NCI-H82 (cell line): Measurements from ENCODE around the gene ABHD2.
"Not testable (repeated sequence)": the region's sequence is repeated elsewhere in the genome, so short reads cannot be mapped to it uniquely, and the experiment has no call there.

Source experiments
- DNase-seq: peaks from one replicate; lab custom pipeline; 2025; lab: John Stamatoyannopoulos, UW

Gene ABHD2

GRCh38 chr15:89075101-89075640 is 13.1 kb upstream of the ABHD2 start:
- no peak for DNase-seq

- DNase-seq: no peak
Measured at GRCh38 chr15:89075846-89076245, 12.4 kb upstream of the ABHD2 start.

DNA sequence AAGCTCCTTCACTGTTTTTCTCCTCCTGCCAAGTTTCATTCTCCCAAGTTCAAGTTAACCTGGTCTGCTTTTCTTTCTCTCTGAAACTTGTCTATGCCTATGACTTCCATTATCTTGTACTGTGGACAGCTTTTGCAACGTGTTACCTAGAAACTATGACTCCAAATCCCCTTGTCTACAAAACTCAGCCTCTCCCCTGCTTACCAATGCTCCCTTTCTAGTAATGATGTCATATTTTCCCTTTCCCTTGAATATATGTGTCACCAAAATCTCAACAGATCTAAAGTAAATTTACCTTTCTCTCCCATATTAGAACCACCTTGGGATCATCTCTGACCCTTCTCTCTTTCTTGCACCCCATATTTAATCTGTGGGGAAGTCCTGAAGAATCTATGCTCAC is 10.5 kb upstream of the ABHD2 start:
- no peak for DNase-seq

DNA sequence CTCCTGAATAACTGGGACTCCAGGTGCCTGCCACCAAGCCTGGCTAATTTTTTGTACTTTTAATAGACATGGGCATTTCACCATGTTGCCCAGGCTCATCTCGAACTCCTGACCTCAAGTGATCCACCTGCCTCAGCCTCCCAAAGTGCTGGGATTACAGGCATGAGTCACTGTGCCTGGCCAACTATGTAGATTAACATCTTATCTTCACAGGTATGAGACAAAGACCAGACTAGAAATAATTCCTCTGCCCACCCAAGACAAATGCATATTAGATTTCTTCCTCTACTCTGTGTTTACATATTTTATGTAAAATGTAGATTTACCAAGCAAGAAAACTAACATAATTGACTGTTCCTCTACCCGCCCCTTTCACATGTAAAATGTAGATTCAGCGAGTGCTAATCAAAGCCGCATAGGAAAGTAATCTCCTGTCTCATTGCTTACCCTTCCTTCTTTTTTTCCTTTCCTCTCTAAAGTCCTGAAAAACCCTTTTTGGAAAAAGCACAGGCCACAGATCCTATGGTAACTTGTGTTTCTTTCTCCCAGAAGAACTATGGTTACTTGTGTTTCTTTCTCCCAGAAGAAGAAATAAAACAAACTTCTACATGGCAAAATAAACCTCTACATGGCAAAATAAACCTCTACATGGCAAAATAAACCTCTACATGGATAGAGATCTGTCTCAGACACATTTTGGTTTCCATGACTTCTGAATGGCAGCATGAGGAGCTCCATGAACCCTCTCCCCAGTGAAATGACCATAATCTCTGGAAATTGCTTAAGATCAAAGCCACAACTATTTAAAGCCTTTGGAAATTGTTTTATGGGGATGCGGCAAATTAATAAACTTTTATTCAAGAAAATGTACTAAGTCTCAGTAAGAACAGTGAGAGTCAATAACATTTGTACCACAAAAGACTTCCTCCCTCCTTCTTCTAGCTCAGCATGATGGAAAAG is 9.1 kb upstream of the ABHD2 start:
- DNase-seq: no peak

DNA sequence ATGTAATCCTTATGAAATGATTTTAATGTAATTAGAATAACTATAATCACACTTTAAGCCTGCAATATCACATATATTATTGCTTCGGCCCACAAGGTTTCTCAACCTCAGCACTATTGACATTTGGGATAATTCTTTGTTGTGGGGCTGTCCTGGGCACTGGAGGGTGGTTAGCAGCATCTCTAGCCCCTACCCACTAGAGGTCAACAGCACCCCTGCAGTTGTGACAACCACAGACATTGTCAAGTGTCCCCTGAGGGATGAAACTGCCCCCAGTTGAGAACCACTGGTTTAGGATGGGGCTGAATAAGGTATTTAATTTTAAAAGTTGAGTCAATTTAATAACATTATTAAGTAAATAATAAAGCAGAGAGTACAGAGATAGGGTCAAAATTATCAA is 6.4 kb upstream of the ABHD2 start:
- DNase-seq: no peak

DNA sequence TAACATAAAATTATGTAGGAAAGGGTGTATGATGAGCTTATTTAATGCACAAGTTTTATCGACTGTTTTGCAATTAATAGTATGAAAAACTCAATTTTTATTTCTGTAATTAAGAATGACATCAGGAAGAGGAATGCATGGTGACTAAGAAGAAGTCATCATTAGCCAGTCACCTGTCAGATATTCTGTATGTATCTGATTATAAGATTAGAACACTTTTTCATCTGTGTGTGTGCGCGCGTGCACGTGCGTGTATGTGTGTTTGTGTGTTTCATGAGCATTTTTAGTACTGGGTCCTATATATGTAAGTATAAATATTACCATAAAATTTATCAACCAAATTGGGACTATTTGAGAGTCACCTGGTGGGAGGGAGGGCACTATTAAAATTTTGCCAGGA is 5.0 kb upstream of the ABHD2 start:
- DNase-seq: no peak

GRCh38 chr15:89085289-89085926 is 2.8 kb upstream of the ABHD2 start:
- no peak for DNase-seq

DNA sequence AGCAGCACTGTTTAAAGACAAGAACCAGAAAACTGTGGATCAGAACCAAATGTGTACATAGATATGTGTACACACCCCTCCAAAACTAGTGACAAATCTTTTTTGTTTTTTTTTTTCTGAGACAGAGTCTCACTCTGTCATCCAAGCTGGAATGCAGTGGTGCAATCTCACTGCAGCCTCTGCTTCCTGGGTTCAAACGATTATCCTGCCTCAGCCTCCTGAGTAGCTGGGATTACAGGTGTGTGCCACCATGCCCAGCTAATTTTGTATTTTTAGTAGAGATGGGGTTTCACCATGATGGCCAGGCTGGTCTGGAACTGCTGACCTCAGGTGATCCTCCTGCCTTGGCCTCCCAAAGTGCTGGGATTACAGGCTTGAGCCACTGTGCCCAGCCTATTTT is 2.3 kb upstream of the ABHD2 start:
- DNase-seq: not testable (repeated sequence)

DNA sequence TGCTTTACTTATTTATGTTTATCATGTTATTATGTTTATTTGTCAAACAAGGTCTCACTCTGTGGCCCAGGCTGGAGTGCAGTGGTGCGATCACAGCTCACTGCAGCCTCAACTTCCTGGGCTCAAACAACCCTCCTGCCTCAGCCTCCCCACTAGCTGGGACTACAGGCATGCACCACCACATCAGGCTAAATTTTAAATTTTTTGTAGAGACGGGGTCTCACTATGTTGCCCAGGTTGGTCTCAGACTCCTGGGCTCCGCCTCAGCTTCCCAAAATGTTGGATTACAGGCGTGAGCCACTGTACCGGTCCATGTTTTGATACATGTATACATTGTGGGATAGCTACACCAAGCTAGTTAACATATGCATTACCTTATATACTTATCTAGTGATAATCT is 1.9 kb upstream of the ABHD2 start:
- DNase-seq: not testable (repeated sequence)

DNA sequence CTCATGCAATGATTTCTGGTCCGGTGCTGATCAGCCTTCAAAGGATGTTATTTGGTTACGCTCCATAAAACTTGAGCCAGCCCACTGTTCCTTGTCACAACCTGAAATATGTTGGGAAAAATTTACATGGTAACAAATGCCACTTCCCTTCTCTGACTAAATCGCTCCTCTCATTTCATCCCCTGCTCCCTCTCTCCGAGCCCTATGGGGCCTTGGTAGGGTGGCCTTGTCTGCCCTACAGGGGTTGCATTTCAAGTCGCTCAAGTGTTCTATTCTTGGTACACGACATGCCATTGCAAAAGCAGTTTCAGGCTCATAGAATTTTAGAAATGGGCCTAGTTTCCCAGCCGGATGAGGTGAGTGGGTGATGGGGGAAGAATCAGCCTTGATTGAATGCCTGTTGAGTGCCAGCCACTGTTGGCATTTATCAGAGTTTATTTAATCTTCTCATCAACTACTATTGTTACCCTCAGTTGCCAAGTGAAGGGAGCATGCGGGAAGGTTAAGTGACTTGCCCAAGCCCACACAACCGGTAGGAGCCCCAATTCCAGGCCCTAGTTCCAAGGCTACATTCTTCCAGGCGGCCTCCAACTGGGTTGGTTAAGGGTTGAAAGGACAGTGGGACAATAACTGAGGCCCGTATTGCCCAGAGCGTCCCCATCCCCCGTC is 961 bp upstream of the ABHD2 start:
- no peak for DNase-seq

DNA sequence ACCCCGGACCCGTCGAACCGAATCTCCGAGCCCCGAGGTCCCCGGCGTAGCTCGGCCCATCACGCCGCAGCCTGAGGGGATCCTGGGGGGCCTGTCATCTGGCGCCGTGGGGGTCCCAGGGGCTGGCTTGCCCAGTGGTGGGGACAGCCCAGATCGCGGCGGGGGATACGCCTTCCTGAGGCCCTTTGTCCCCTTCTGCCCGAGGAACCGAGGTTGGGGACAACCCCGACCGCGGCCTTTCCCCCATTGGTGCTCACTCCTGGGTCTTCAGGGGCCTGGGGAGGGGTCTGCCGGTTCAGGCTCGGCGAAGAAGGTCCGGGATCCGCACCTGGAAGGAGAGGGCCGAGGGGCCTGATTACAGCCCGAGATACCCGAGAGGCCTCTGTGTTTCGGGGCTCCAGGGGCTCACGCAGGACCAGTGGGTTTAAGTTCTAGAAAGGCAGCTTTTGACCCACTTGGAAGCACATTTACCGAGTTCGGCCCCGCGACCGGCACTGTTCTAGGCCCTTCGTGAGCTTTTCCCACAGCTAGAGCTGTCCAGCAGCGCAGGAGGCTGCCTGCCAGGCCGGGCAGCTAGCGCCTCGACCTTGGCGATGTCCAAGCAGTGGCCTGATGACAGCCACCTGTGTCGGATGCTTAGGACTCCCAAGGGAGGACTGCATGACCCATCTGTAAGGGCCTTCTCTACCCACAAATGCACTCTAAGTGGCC is 504 bp downstream of the ABHD2 start:
- peak; percentile 43 for DNase-seq

DNA sequence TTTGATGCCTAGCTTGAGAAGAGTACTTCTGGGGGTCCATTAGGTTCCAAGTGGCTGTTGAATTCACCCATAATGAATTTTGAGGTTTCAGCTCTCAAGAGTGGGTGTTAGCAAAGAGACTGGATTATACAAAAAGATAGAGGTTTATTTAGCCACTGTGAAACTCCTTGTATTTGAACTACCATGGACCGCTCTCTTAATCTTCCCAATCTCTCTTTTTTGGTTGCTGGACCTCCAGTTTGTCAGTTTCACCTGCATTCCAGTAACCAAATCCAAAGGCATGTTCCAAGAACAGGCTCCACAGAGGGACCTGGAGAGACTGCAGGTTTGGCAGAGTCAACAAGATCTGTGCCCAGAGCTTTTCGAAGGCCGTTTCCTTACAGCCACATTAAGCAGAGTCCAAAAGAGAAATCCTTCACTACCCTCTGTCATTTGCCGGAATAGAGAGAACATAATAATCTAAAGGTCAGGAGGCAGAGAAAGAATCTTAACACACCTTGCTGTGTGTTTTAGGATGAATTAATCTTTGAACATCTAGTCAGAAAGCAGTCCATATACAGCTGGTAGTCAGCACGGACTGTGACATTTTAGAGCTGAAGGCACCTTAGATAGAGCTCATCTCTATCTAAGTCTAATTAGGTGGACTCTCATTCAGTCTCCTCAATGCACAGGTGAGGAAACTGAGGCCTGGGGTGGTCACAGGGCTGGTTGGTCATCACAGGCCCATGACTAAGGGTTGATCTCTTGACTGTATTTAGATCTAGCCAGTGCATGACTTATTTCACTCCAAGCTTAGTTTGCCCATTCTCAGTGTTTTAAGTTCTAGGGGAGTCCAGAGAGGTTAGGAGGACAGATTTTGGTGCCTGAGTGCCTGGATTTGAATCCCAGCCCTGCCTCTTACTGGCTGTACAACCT is 1.3 kb downstream of the ABHD2 start:
- DNase-seq: no peak

GRCh38 chr15:89090791-89091626 is 2.8 kb downstream of the ABHD2 start:
- DNase-seq: no peak

GRCh38 chr15:89091627-89092220 is 3.5 kb downstream of the ABHD2 start:
- DNase-seq: no peak

DNA sequence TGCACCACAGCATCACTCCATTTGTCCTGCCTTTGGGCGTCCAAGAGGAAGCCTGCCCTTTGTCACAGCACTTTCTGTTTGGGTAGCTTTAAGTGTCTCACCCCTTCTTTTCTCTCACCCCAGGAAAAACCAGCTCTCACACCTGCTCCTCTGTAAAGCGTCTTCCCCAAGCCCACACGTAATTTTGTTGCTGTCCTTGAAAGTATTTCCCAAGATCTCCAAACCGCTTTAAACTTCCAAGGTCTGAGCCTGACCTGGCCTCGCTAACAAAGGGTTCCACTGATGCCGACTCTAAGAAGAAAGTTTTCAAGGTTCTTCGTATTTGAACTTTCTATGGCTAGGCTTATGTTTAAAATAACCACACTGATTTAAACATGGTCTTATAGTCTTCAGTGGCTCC is 5.3 kb downstream of the ABHD2 start:
- no peak for DNase-seq

DNA sequence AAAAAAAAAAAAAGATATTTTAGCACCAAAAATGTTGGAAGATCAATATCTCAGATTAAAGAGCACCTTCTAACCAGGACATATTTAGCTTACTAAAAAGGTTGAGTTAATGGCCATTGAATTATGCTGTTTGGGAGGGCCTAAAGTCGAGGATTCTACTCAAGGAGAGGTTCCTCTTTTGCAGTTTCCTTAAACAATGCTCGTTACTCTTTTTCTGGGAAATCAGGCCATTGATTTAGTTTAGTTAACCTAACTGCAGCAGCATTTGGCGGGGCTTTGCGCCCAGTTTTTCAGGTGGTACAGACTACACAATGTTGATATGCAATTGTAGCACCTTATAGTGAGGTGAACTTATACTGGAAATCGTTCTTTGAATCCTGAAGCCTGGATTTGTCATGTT is 6.8 kb downstream of the ABHD2 start:
- no peak for DNase-seq

DNA sequence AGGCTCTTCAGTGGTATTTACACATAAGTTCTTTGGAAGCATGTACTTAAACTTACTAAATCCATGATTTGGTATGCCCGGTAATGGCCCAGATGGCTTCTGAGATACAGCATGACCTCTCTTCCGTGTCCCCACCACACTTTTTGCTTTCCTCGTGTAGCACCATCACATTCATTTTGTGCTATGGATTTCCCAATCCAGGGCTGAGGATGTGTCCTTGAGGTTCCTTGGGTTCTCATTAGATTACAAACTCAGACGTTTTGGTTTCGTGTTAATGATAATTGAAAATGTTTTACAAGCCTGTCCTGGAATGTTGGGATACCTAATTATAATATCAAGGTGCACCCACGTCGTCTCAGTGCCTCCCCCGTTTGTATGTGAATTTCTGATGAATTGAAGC is 7.3 kb downstream of the ABHD2 start:
- DNase-seq: no peak

DNA sequence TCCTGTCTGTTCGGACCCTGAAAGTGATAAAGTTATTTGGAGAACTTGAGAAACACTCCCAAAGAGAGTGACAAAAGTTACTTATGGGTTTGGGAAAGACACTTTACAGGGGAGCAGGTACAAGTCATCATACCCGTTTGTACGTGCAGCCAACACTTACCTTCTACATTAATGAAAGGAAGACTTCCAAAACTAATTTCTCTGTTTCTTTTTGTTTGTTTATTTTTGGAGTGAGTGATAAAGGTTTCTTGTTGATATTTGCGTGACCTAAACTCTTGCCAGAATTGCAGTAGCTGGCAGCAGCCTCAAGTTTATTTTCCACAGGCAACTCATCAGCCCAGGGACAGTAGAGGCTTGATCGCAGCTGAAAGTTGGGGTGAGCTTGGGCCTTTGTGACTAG is 8.4 kb downstream of the ABHD2 start:
- no peak for DNase-seq

DNA sequence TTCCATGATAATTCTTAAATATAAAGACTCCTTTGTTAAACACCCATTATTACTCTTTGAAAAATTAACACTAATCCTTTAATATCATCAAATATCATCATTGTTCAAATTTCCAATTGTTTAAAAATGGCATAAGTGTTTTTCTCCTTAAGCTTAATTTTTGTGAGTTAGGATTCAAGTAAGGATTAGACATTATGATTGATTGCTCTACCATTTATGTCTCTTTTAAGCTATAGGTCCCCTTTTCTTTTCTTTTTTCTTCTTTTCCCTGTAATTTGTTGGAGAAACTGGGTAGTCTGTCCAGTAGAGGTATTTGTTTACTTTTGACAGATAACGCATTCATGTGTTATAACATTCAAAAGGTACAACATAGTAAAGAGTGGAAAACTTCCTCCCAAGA is 9.1 kb downstream of the ABHD2 start:
- no peak for DNase-seq

GRCh38 chr15:89098281-89098680 is 10.0 kb downstream of the ABHD2 start:
- DNase-seq: no peak
